H1 (cell line): ENCODE results near the gene IRGC. TPM values are rescaled to one million over a fixed set of nuclear protein-coding genes. Genes with fewer than 3 reads are reported as not detected.
"Not testable (repeated sequence)": the region's sequence is repeated elsewhere in the genome, so short reads cannot be mapped to it uniquely, and the experiment has no call there.

Experiments
- CTCF ChIA-PET: fragments of 300-600 bp; sonication (Branson Sonifier 250); formaldehyde crosslinking; loops from one replicate; lab custom pipeline; 2021; ENCODE audit not compliant: partially characterized antibody; lab: Charles Lee
- POLR2A ChIA-PET: fragments of 300-600 bp; sonication (Branson Sonifier 250); formaldehyde crosslinking; loops from one replicate; lab custom pipeline; 2021; ENCODE audit warnings: inconsistent platforms; ENCODE audit not compliant: partially characterized antibody; lab: Charles Lee
- DNase-seq, 2 experiments: peaks; one replicate each; pipeline versions ENCODE4 v3.0.0 to v3.0.0-alpha.2; 2010 to 2022; ENCODE audit warnings: low spot score in 2 of 2, low read depth in 1 of 2, mixed read lengths in 1 of 2
- FAIRE-seq: peaks from 2 replicates; lab custom pipeline; 2011; peaks lifted over from hg19 to GRCh38; lab: Jason Lieb, UNC
- H2AFZ ChIP-seq: 2 replicates; pipeline ENCODE4 v1.8.1; 2012; ENCODE audit warnings: low read length, inconsistent platforms
- H2AK5ac ChIP-seq: 2 replicates; pipeline ENCODE4 v1.6.1; 2013; ENCODE audit warnings: low read depth, low read length
- H2BK120ac ChIP-seq: replicated peaks from 2 replicates; pipeline ENCODE3; 2013; ENCODE audit warnings: low read depth, low read length, inconsistent platforms
- H2BK12ac ChIP-seq: 2 replicates; pipeline ENCODE4 v1.6.1; 2013; ENCODE audit warnings: low read depth, low read length
- H2BK15ac ChIP-seq: 2 replicates; pipeline ENCODE4 v1.6.1; 2013; ENCODE audit warnings: low read length
- H2BK20ac ChIP-seq: 2 replicates; pipeline ENCODE4 v1.6.1; 2013; ENCODE audit warnings: low read length
- H2BK5ac ChIP-seq: 2 replicates; pipeline ENCODE4 v1.6.1; 2013; ENCODE audit warnings: low read depth, low read length
- H3K14ac ChIP-seq: 2 replicates; pipeline ENCODE4 v1.6.1; 2013; ENCODE audit warnings: inconsistent platforms; ENCODE audit not compliant: insufficient read length
- H3K18ac ChIP-seq: 2 replicates; pipeline ENCODE4 v1.6.1; 2013; ENCODE audit warnings: low read length; ENCODE audit errors: extremely low read depth
- H3K23ac ChIP-seq: 2 replicates; pipeline ENCODE4 v1.6.1; 2013; ENCODE audit warnings: inconsistent platforms; ENCODE audit not compliant: insufficient read length
- H3K23me2 ChIP-seq: 2 replicates; pipeline ENCODE4 v1.6.1; 2013; ENCODE audit warnings: low read depth, low read length
- H3K27ac ChIP-seq: 2 replicates; pipeline ENCODE4 v1.6.1; 2011; ENCODE audit warnings: low read depth, low read length, inconsistent platforms
- H3K27me3 ChIP-seq, 4 experiments: replicated peaks in 1 of 4; 1 replicate in 1 of 4; 2 replicates in 3 of 4; pipeline versions ENCODE4 v1.6.1 to v1.8.1; 2011 to 2013; ENCODE audit warnings: low read length in 3 of 4, mild to moderate bottlenecking in 3 of 4, inconsistent platforms in 2 of 4, mixed read lengths in 2 of 4, moderate library complexity in 1 of 4; ENCODE audit not compliant: control insufficient read depth in 3 of 4, insufficient read depth in 3 of 4; ENCODE audit errors: extremely low read depth in 1 of 4
- H3K36me3 ChIP-seq, 4 experiments: 2 replicates each; pipeline versions ENCODE4 v1.6.1 to v1.8.1; 2011 to 2013; ENCODE audit warnings: mild to moderate bottlenecking in 4 of 4, low read length in 3 of 4, moderate library complexity in 2 of 4, control low read depth in 1 of 4, inconsistent platforms in 1 of 4; ENCODE audit not compliant: insufficient read depth in 4 of 4, control insufficient read depth in 2 of 4
- H3K4ac ChIP-seq: replicated peaks from 2 replicates; pipeline ENCODE3; 2013; ENCODE audit warnings: low read length, low read depth, mixed read lengths, inconsistent platforms; ENCODE audit not compliant: insufficient read length
- H3K4me1 ChIP-seq, 4 experiments: replicated peaks in 1 of 4; 1 replicate in 1 of 4; 2 replicates in 3 of 4; pipeline versions ENCODE4 v1.6.1 to v1.8.1; 2011 to 2013; ENCODE audit warnings: low read length in 3 of 4, inconsistent platforms in 2 of 4, mixed read lengths in 1 of 4; ENCODE audit not compliant: insufficient read depth in 4 of 4, control insufficient read depth in 3 of 4
- H3K4me2 ChIP-seq, 2 experiments: 2 replicates each; pipeline versions ENCODE4 v1.6.1 to v1.8.1; 2011 to 2013; ENCODE audit warnings: low read depth in 2 of 2, low read length in 2 of 2, control low read depth in 1 of 2, inconsistent platforms in 1 of 2, mild to moderate bottlenecking in 1 of 2; ENCODE audit not compliant: insufficient read depth in 1 of 2
- H3K4me3 ChIP-seq, 4 experiments: fragments of 200-600, 300-600 bp in 1 of 4; sonication (generic), shearing (Covaris generic), sonication (Bioruptor Twin) in 1 of 4; 2 replicates each; pipeline versions ENCODE4 v1.5.1 to v1.8.1; 2011 to 2016; ENCODE audit warnings: low read length in 4 of 4, low read depth in 3 of 4, control low read depth in 2 of 4, inconsistent platforms in 2 of 4, mild to moderate bottlenecking in 2 of 4, mixed read lengths in 1 of 4, moderate library complexity in 1 of 4; ENCODE audit not compliant: insufficient read depth in 2 of 4; ENCODE audit errors: extremely low read depth in 1 of 4
- H3K56ac ChIP-seq: replicated peaks from 2 replicates; pipeline ENCODE3; 2013; ENCODE audit warnings: low read depth, mild to moderate bottlenecking, mixed read lengths, low read length, inconsistent platforms; ENCODE audit not compliant: insufficient read length
- H3K79me1 ChIP-seq: 2 replicates; pipeline ENCODE4 v1.6.1; 2013; ENCODE audit warnings: low read depth, low read length, control low read depth
- H3K79me2 ChIP-seq, 2 experiments: 2 replicates each; pipeline versions ENCODE4 v1.6.1 to v1.8.1; 2012 to 2013; ENCODE audit warnings: low read length in 2 of 2, mild to moderate bottlenecking in 2 of 2, inconsistent platforms in 1 of 2; ENCODE audit not compliant: insufficient read depth in 2 of 2, control insufficient read depth in 1 of 2
- H3K9ac ChIP-seq, 4 experiments: replicated peaks in 1 of 4; 1 replicate in 1 of 4; 2 replicates in 3 of 4; pipeline versions ENCODE4 v1.6.1 to v1.8.1; 2011 to 2013; ENCODE audit warnings: low read depth in 3 of 4, low read length in 3 of 4, control low read depth in 2 of 4, mild to moderate bottlenecking in 2 of 4, moderate library complexity in 2 of 4, inconsistent platforms in 1 of 4; ENCODE audit errors: extremely low read depth in 1 of 4
- H3K9me3 ChIP-seq, 2 experiments: 2 replicates each; pipeline versions ENCODE4 v1.6.1 to v1.8.1; 2012 to 2013; ENCODE audit warnings: mild to moderate bottlenecking in 2 of 2, moderate library complexity in 2 of 2, control low read depth in 1 of 2, inconsistent platforms in 1 of 2, low read depth in 1 of 2, low read length in 1 of 2, mixed read lengths in 1 of 2; ENCODE audit not compliant: insufficient read depth in 2 of 2
- H4K20me1 ChIP-seq, 2 experiments: replicated peaks in 1 of 2; 2 replicates each; pipeline versions ENCODE3 to v1.8.1; 2011 to 2013; ENCODE audit warnings: inconsistent platforms in 2 of 2, low read length in 2 of 2, mild to moderate bottlenecking in 1 of 2; ENCODE audit not compliant: insufficient read depth in 2 of 2, control insufficient read depth in 1 of 2
- H4K5ac ChIP-seq: 2 replicates; pipeline ENCODE4 v1.6.1; 2013; ENCODE audit warnings: low read length, low read depth, mixed read lengths, inconsistent platforms; ENCODE audit not compliant: insufficient read length
- H4K8ac ChIP-seq: 2 replicates; pipeline ENCODE4 v1.8.0; 2013; ENCODE audit warnings: mild to moderate bottlenecking, moderate library complexity, low read length, inconsistent platforms; ENCODE audit not compliant: insufficient read depth; ENCODE audit errors: extremely low read depth
- H4K91ac ChIP-seq: replicated peaks from 2 replicates; pipeline ENCODE3; 2013; ENCODE audit warnings: low read length, mixed read lengths, inconsistent platforms; ENCODE audit not compliant: insufficient read length
- WGBS, 2 experiments: shearing (Covaris generic) in 1 of 2; methylation state at CpG; one replicate each; pipeline versions ENCODE4 v1.1.6 to v1.1.7; 2013 to 2015; ENCODE audit warnings: low lambda C conversion rate in 2 of 2, mixed read lengths in 2 of 2, inconsistent platforms in 1 of 2, low coverage in 1 of 2, missing lambda C conversion rate in 1 of 2; ENCODE audit not compliant: insufficient replicate concordance in 2 of 2, insufficient coverage in 1 of 2, insufficient read length in 1 of 2; ENCODE audit errors: extremely low coverage in 1 of 2, missing lambda C conversion rate in 1 of 2; 5-methylcytosine and 5-hydroxymethylcytosine counted together
- polyA plus RNA-seq, 7 experiments: library from polyadenylated mRNA; depleted of rRNA in 3 of 7; stranded (reverse) in 5 of 7; unstranded in 2 of 7; fragments of >200 nt in 5 of 7; fragments of 200-250 nt in 2 of 7; gene quantifications; 1 replicate in 5 of 7; 2 replicates in 1 of 7; 4 replicates in 1 of 7; pipeline versions ENCODE4 v1.2.1 to v1.2.3, GENCODE V29; 2011 to 2013; ENCODE audit warnings: missing spikeins in 2 of 7, mixed read lengths in 2 of 7
- total RNA-seq: library from RNA; stranded (reverse); fragmentation: NEBNext Ultra II Directional; extraction: Animal tissue kit (Norgen Biotek cat#: 25700); gene quantifications from 2 replicates; pipeline ENCODE4 v1.2.1, GENCODE V29; 2021

IRGC gene
- total and polyA plus RNA-seq, 2 of the 8 experiments (the other 6 are each of a cell fraction or from before 2014, with no cell fraction given): not detected

- H3K27me3 ChIP-seq, H2BK12ac ChIP-seq, H3K56ac ChIP-seq, H3K36me3 ChIP-seq, H3K4me3 ChIP-seq, H2BK20ac ChIP-seq, H3K79me1 ChIP-seq, H3K4ac ChIP-seq, H3K9me3 ChIP-seq, H4K5ac ChIP-seq, H3K4me1 ChIP-seq, H3K4me2 ChIP-seq, H2AFZ ChIP-seq, H4K91ac ChIP-seq, H2BK5ac ChIP-seq, H3K14ac ChIP-seq, H3K18ac ChIP-seq, H4K20me1 ChIP-seq, DNase-seq, H2BK120ac ChIP-seq, H3K9ac ChIP-seq, H3K27ac ChIP-seq, H2BK15ac ChIP-seq, H4K8ac ChIP-seq, H3K79me2 ChIP-seq, H3K23me2 ChIP-seq, H2AK5ac ChIP-seq, FAIRE-seq, H3K23ac ChIP-seq: not testable (repeated sequence)
- POLR2A ChIA-PET: interaction anchor here (0.6 to 4.1 kb wide), 3 partner anchors 10 to 249 kb away, joined by 3 to 33 read pairs (median 3); partner anchors contain the start of gene SMG9
- 74% methylated on average over 8 of the region's 8 CpGs; no CpG with 5 or more reads in 1 of the 2 experiments for WGBS, 2 experiments
- CTCF ChIA-PET: interaction anchor here (0.9 to 37.0 kb wide), 7 partner anchors 8 to 1358 kb away, joined by 3 to 703 read pairs (median 7); partner anchors contain the start of genes KCNN4 and SMG9
Measured at GRCh38 chr19:43764684-43765083, 48.8 kb downstream of the IRGC start.
